Measurements from ENCODE around the gene EEF1A2. TPM values are rescaled to one million over a fixed set of nuclear protein-coding genes. Genes with fewer than 3 reads are reported as not detected.
A peak's percentile ranks its signal among the peaks of the same experiment; 100 is the strongest.

Gene EEF1A2
- total RNA-seq, 1 donor from 2014 or later: 37.6 TPM

GRCh38 chr20:63542031-63542559 lies 43.2 kb upstream of the EEF1A2 start:
- Mint-ChIP-seq H3K4me1 (ENCODE audit: low read depth, unreplicated experiment) (peaks cover 3% of the 10 kb centered on the region), H3K27me3 (ENCODE audit: low read depth, unreplicated experiment) (peaks cover 7% of the 10 kb centered on the region), H3K27ac (ENCODE audit: unreplicated experiment) (no peak overlapping the region), H3K4me3 (ENCODE audit: unreplicated experiment) (no peak overlapping the region), H3K9me3 (ENCODE audit: unreplicated experiment) (no peaks in the 10 kb centered on the region), H3K36me3 (ENCODE audit: low read depth, unreplicated experiment) (peaks cover 2% of the 10 kb centered on the region)
- no peak overlapping the region for H3K4me3 ChIP-seq (ENCODE audit: insufficient read depth, low read depth, low read length)
- no peaks in the 10 kb centered on the region for H3K27me3 ChIP-seq (ENCODE audit: insufficient read depth, low read length)
- no peaks in the 10 kb centered on the region for H3K9me3 ChIP-seq (ENCODE audit: insufficient read depth, low read depth, low read length)
- no peak overlapping the region for H3K9ac ChIP-seq (ENCODE audit: low read length)
- no peak overlapping the region for H2AFZ ChIP-seq (ENCODE audit: low read depth, low read length)
- H3K27ac ChIP-seq (ENCODE audit: low read depth, low read length): no peak overlapping the region
- DNase-seq (ENCODE audit: low read depth) (no peak), FAIRE-seq (no peak)
- no peak overlapping the region for H3K4me2 ChIP-seq (ENCODE audit: low read length)
- no peaks in the 10 kb centered on the region for H3K79me2 ChIP-seq (ENCODE audit: insufficient read depth, low read length)
- no peak for TF ChIP-seq CTCF (IDR thresholded peaks at IDR 0.05; ENCODE audit: insufficient read depth, low read depth, low read length)
- no peak for TF ChIP-seq EZH2 (IDR thresholded peaks at IDR 0.05; ENCODE audit: insufficient read depth, low read length)
- no peaks in the 10 kb centered on the region for H4K20me1 ChIP-seq (ENCODE audit: insufficient read depth, low read length)
- H3K4me1 ChIP-seq (ENCODE audit: insufficient read depth, low read length): peaks cover 5% of the 10 kb centered on the region
- H3K36me3 ChIP-seq (ENCODE audit: insufficient read depth, low read length): no peaks in the 10 kb centered on the region

GRCh38 chr20:63541371-63541770 lies 42.5 kb upstream of the EEF1A2 start:
- no peak overlapping the region for H3K27ac Mint-ChIP-seq (ENCODE audit: unreplicated experiment)
- H3K27me3 Mint-ChIP-seq (ENCODE audit: low read depth, unreplicated experiment): peaks cover 4% of the 10 kb centered on the region
- DNase-seq (ENCODE audit: low read depth): no peak
- Histone ChIP-seq H4K20me1 (ENCODE audit: insufficient read depth, low read length) (no peaks in the 10 kb centered on the region), H3K36me3 (ENCODE audit: insufficient read depth, low read length) (no peaks in the 10 kb centered on the region), H3K27me3 (ENCODE audit: insufficient read depth, low read length) (no peaks in the 10 kb centered on the region), H3K4me3 (ENCODE audit: insufficient read depth, low read depth, low read length) (no peak overlapping the region), H2AFZ (ENCODE audit: low read depth, low read length) (no peak overlapping the region), H3K27ac (ENCODE audit: low read depth, low read length) (no peak overlapping the region), H3K79me2 (ENCODE audit: insufficient read depth, low read length) (no peaks in the 10 kb centered on the region), H3K9me3 (ENCODE audit: insufficient read depth, low read depth, low read length) (no peaks in the 10 kb centered on the region), H3K4me2 (ENCODE audit: low read length) (no peak overlapping the region), H3K4me1 (ENCODE audit: insufficient read depth, low read length) (peaks cover 5% of the 10 kb centered on the region), H3K9ac (ENCODE audit: low read length) (no peak overlapping the region)
- H3K4me1 Mint-ChIP-seq (ENCODE audit: low read depth, unreplicated experiment): peaks cover 3% of the 10 kb centered on the region
- H3K4me3 Mint-ChIP-seq (ENCODE audit: unreplicated experiment): no peak overlapping the region
- H3K9me3 Mint-ChIP-seq (ENCODE audit: unreplicated experiment): no peaks in the 10 kb centered on the region
- no peak for TF ChIP-seq EZH2 (IDR thresholded peaks at IDR 0.05; ENCODE audit: insufficient read depth, low read length)
- TF ChIP-seq CTCF (IDR thresholded peaks at IDR 0.05; ENCODE audit: insufficient read depth, low read depth, low read length): no peak
- H3K36me3 Mint-ChIP-seq (ENCODE audit: low read depth, unreplicated experiment): peaks cover 2% of the 10 kb centered on the region
- no peak for FAIRE-seq

GRCh38 chr20:63540417-63541186 lies 41.7 kb upstream of the EEF1A2 start:
- FAIRE-seq (no peak), DNase-seq (ENCODE audit: low read depth) (no peak)
- no peaks in the 10 kb centered on the region for H3K79me2 ChIP-seq (ENCODE audit: insufficient read depth, low read length)
- H3K4me2 ChIP-seq (ENCODE audit: low read length): peak overlapping the region; percentile 5
- TF ChIP-seq CTCF (IDR thresholded peaks at IDR 0.05; ENCODE audit: insufficient read depth, low read depth, low read length): no peak
- TF ChIP-seq EZH2 (IDR thresholded peaks at IDR 0.05; ENCODE audit: insufficient read depth, low read length): no peak
- H3K27ac ChIP-seq (ENCODE audit: low read depth, low read length): no peak overlapping the region
- no peaks in the 10 kb centered on the region for H3K36me3 ChIP-seq (ENCODE audit: insufficient read depth, low read length)
- H3K4me1 ChIP-seq (ENCODE audit: insufficient read depth, low read length): peaks cover 8% of the 10 kb centered on the region
- no peaks in the 10 kb centered on the region for H3K27me3 ChIP-seq (ENCODE audit: insufficient read depth, low read length)
- no peak overlapping the region for H3K9ac ChIP-seq (ENCODE audit: low read length)
- H3K9me3 Mint-ChIP-seq (ENCODE audit: unreplicated experiment): no peaks in the 10 kb centered on the region
- H2AFZ ChIP-seq (ENCODE audit: low read depth, low read length): no peak overlapping the region
- H3K4me1 Mint-ChIP-seq (ENCODE audit: low read depth, unreplicated experiment): peaks cover 3% of the 10 kb centered on the region
- H3K36me3 Mint-ChIP-seq (ENCODE audit: low read depth, unreplicated experiment): peaks cover 2% of the 10 kb centered on the region
- H3K9me3 ChIP-seq (ENCODE audit: insufficient read depth, low read depth, low read length): no peaks in the 10 kb centered on the region
- H3K27ac Mint-ChIP-seq (ENCODE audit: unreplicated experiment): no peak overlapping the region
- H3K4me3 Mint-ChIP-seq (ENCODE audit: unreplicated experiment): no peak overlapping the region
- no peak overlapping the region for H3K4me3 ChIP-seq (ENCODE audit: insufficient read depth, low read depth, low read length)
- peaks cover 4% of the 10 kb centered on the region for H3K27me3 Mint-ChIP-seq (ENCODE audit: low read depth, unreplicated experiment)
- no peaks in the 10 kb centered on the region for H4K20me1 ChIP-seq (ENCODE audit: insufficient read depth, low read length)

Data from astrocyte (in vitro differentiated cells and primary cell).